ENCODE data around the gene CFAP20DC.

GRCh38 chr3:58742239-58742638 lies 307.6 kb downstream of the CFAP20DC start:
- no peak for TF ChIP-seq CHD1 (IDR thresholded peaks at IDR 0.05; ENCODE audit: low read depth, low read length)
- TF ChIP-seq, protein P1, sequence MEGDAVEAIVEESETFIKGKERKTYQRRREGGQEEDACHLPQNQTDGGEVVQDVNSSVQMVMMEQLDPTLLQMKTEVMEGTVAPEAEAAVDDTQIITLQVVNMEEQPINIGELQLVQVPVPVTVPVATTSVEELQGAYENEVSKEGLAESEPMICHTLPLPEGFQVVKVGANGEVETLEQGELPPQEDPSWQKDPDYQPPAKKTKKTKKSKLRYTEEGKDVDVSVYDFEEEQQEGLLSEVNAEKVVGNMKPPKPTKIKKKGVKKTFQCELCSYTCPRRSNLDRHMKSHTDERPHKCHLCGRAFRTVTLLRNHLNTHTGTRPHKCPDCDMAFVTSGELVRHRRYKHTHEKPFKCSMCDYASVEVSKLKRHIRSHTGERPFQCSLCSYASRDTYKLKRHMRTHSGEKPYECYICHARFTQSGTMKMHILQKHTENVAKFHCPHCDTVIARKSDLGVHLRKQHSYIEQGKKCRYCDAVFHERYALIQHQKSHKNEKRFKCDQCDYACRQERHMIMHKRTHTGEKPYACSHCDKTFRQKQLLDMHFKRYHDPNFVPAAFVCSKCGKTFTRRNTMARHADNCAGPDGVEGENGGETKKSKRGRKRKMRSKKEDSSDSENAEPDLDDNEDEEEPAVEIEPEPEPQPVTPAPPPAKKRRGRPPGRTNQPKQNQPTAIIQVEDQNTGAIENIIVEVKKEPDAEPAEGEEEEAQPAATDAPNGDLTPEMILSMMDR (conservative IDR thresholded peaks at IDR 0.05; ENCODE audit: low read depth, low read length), result no peak
